Measurements from ENCODE around the gene PANX2. TPM values are rescaled to one million over a fixed set of nuclear protein-coding genes. Genes with fewer than 3 reads are reported as not detected.

Gene PANX2
- total and polyA plus RNA-seq, 4 donors = 0.39 to 14.8 (median 1.5) TPM

- no peaks in the 10 kb centered on the region for H3K9me3 ChIP-seq (ENCODE audit: control insufficient read depth in 4 of 4, low read length in 3 of 4)
- H3K4me3 ChIP-seq (ENCODE audit: low read depth in 1 of 3, low read length in 3 of 3) = no peak overlapping the region
- TF ChIP-seq, protein P1, sequence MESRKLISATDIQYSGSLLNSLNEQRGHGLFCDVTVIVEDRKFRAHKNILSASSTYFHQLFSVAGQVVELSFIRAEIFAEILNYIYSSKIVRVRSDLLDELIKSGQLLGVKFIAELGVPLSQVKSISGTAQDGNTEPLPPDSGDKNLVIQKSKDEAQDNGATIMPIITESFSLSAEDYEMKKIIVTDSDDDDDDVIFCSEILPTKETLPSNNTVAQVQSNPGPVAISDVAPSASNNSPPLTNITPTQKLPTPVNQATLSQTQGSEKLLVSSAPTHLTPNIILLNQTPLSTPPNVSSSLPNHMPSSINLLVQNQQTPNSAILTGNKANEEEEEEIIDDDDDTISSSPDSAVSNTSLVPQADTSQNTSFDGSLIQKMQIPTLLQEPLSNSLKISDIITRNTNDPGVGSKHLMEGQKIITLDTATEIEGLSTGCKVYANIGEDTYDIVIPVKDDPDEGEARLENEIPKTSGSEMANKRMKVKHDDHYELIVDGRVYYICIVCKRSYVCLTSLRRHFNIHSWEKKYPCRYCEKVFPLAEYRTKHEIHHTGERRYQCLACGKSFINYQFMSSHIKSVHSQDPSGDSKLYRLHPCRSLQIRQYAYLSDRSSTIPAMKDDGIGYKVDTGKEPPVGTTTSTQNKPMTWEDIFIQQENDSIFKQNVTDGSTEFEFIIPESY (IDR thresholded peaks at IDR 0.05) = no peak
- no peak for TF ChIP-seq CTCF (IDR thresholded peaks at IDR 0.05; ENCODE audit: low read depth, low read length, missing input control)
- no peak for TF ChIP-seq JUND (IDR thresholded peaks at IDR 0.05)
- no peak for TF ChIP-seq HNF4G (IDR thresholded peaks at IDR 0.05)
- no peak for TF ChIP-seq GABPA (IDR thresholded peaks at IDR 0.05 in 1 of 2, conservative IDR thresholded peaks at IDR 0.05 in 1 of 2)
- TF ChIP-seq TAF1 (conservative IDR thresholded peaks at IDR 0.05) = no peak
- no peak for TF ChIP-seq SP1 (IDR thresholded peaks at IDR 0.05)
- no peak for TF ChIP-seq NR2F2 (IDR thresholded peaks at IDR 0.05)
- TF ChIP-seq FOXA1 (IDR thresholded peaks at IDR 0.05) = no peak
- TF ChIP-seq HNF4A (conservative IDR thresholded peaks at IDR 0.05) = no peak
- H3K36me3 ChIP-seq (ENCODE audit: control insufficient read depth in 4 of 4, insufficient read depth in 3 of 4, low read depth in 1 of 4, low read length in 3 of 4) = peaks cover 8 to 59% (median 24%) of the 10 kb centered on the region in 4 donors
- no peaks in the 10 kb centered on the region for H3K27me3 ChIP-seq (ENCODE audit: control insufficient read depth in 4 of 4, insufficient read depth in 4 of 4, low read length in 3 of 4)
- no peak for DNase-seq (ENCODE audit: low spot score)
- H3K4me1 ChIP-seq (ENCODE audit: control insufficient read depth in 4 of 4, insufficient read depth in 4 of 4, low read length in 3 of 4) = no peaks in the 10 kb centered on the region
- 92% methylated on average over 25 of the region's 25 CpGs for WGBS
- no peak overlapping the region for H3K27ac ChIP-seq (ENCODE audit: low read depth in 1 of 2, low read length in 2 of 2)
- H3K9ac ChIP-seq (ENCODE audit: low read depth in 1 of 2, low read length in 2 of 2) = no peak overlapping the region
Measured at GRCh38 chr22:50227579-50228215, 57.2 kb downstream of the PANX2 start.

DNA sequence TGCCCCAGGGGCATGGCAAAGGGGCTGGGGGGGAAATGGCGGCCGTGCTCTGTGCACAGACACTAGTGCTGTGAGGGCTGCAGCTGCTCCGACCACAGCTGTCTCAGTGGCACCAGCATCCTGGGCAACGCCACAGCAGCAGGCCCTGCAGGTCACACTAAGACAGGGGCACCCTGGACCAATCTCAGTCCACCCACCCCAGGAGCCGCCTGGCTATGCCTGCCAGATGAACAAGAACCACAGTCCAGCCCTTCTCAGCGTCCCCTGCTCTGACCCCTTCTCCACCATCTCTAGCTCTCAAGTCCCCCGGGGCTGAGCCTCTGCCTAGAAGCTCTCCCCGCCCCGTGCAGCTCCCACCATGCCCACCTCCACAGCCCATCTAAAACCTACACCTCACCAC, 57.8 kb downstream of the PANX2 start:
- Histone ChIP-seq H3K4me1 (ENCODE audit: control insufficient read depth in 4 of 4, insufficient read depth in 4 of 4, low read length in 3 of 4) (no peaks in the 10 kb centered on the region), H3K27ac (ENCODE audit: low read depth in 1 of 2, low read length in 2 of 2) (no peak overlapping the region), H3K9me3 (ENCODE audit: control insufficient read depth in 4 of 4, low read length in 3 of 4) (no peaks in the 10 kb centered on the region), H3K4me3 (ENCODE audit: low read depth in 1 of 3, low read length in 3 of 3) (no peak overlapping the region), H3K9ac (ENCODE audit: low read depth in 1 of 2, low read length in 2 of 2) (no peak overlapping the region), H3K36me3 (ENCODE audit: control insufficient read depth in 4 of 4, insufficient read depth in 3 of 4, low read depth in 1 of 4, low read length in 3 of 4) (peaks cover 7 to 58% (median 23%) of the 10 kb centered on the region in 4 donors), H3K27me3 (ENCODE audit: control insufficient read depth in 4 of 4, insufficient read depth in 4 of 4, low read length in 3 of 4) (no peaks in the 10 kb centered on the region)
- TF ChIP-seq, protein P2, sequence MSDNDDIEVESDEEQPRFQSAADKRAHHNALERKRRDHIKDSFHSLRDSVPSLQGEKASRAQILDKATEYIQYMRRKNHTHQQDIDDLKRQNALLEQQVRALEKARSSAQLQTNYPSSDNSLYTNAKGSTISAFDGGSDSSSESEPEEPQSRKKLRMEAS (IDR thresholded peaks at IDR 0.05) = no peak
- TF ChIP-seq YY1 (IDR thresholded peaks at IDR 0.05) = no peak
- TF ChIP-seq CTCF (IDR thresholded peaks at IDR 0.05; ENCODE audit: low read depth, low read length, missing input control) = no peak
- TF ChIP-seq TAF1 (conservative IDR thresholded peaks at IDR 0.05) = no peak
- TF ChIP-seq, protein P1 (IDR thresholded peaks at IDR 0.05) = no peak
- TF ChIP-seq SP1 (IDR thresholded peaks at IDR 0.05) = no peak
- TF ChIP-seq JUND (IDR thresholded peaks at IDR 0.05) = no peak
- TF ChIP-seq RAD21 (IDR thresholded peaks at IDR 0.05) = no peak
- TF ChIP-seq FOXA1 (IDR thresholded peaks at IDR 0.05) = no peak
- no peak for TF ChIP-seq HNF4G (IDR thresholded peaks at IDR 0.05)
- no peak for TF ChIP-seq RXRA (IDR thresholded peaks at IDR 0.05)
- no peak for TF ChIP-seq GABPA (IDR thresholded peaks at IDR 0.05 in 1 of 2, conservative IDR thresholded peaks at IDR 0.05 in 1 of 2)
- TF ChIP-seq ATF3 (IDR thresholded peaks at IDR 0.05) = no peak
- TF ChIP-seq EGR1 (IDR thresholded peaks at IDR 0.05; ENCODE audit: low read depth in 2 of 2) = no peak
- TF ChIP-seq NR2F2 (IDR thresholded peaks at IDR 0.05) = no peak
- TF ChIP-seq HNF4A (conservative IDR thresholded peaks at IDR 0.05) = no peak
- TF ChIP-seq, protein P3, sequence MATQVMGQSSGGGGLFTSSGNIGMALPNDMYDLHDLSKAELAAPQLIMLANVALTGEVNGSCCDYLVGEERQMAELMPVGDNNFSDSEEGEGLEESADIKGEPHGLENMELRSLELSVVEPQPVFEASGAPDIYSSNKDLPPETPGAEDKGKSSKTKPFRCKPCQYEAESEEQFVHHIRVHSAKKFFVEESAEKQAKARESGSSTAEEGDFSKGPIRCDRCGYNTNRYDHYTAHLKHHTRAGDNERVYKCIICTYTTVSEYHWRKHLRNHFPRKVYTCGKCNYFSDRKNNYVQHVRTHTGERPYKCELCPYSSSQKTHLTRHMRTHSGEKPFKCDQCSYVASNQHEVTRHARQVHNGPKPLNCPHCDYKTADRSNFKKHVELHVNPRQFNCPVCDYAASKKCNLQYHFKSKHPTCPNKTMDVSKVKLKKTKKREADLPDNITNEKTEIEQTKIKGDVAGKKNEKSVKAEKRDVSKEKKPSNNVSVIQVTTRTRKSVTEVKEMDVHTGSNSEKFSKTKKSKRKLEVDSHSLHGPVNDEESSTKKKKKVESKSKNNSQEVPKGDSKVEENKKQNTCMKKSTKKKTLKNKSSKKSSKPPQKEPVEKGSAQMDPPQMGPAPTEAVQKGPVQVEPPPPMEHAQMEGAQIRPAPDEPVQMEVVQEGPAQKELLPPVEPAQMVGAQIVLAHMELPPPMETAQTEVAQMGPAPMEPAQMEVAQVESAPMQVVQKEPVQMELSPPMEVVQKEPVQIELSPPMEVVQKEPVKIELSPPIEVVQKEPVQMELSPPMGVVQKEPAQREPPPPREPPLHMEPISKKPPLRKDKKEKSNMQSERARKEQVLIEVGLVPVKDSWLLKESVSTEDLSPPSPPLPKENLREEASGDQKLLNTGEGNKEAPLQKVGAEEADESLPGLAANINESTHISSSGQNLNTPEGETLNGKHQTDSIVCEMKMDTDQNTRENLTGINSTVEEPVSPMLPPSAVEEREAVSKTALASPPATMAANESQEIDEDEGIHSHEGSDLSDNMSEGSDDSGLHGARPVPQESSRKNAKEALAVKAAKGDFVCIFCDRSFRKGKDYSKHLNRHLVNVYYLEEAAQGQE (IDR thresholded peaks at IDR 0.05) = no peak
- TF ChIP-seq FOXA2 (IDR thresholded peaks at IDR 0.05) = no peak
- WGBS = 97% methylated on average over 9 of the region's 9 CpGs
- DNase-seq (ENCODE audit: low spot score) = no peak
